Fibroblast of skin of right biceps (primary cell): Measurements from ENCODE around the gene LPIN1.
"Not testable (repeated sequence)": the region's sequence is repeated elsewhere in the genome, so short reads cannot be mapped to it uniquely, and the experiment has no call there.

Source experiments
- DNase-seq: peaks from one replicate; pipeline ENCODE4 v3.0.0-alpha.2; 2013

The LPIN1 gene

DNA sequence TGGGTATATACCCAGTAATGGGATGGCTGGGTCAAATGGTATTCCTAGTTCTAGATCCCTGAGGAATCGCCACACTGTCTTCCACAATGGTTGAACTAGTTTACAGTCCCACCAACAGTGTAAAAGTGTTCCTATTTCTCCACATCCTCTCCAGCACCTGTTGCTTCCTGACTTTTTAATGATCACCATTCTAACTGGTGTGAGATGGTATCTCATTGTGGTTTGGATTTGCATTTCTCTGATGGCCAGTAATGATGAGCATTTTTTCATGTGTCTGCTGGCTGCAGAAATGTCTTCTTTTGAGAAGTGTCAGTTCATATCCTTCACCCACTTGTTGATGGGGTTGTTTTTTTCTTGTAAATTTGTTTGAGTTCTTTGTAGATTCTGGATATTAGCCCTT is 98.4 kb downstream of the LPIN1 start:
- DNase-seq = not testable (repeated sequence)

DNA sequence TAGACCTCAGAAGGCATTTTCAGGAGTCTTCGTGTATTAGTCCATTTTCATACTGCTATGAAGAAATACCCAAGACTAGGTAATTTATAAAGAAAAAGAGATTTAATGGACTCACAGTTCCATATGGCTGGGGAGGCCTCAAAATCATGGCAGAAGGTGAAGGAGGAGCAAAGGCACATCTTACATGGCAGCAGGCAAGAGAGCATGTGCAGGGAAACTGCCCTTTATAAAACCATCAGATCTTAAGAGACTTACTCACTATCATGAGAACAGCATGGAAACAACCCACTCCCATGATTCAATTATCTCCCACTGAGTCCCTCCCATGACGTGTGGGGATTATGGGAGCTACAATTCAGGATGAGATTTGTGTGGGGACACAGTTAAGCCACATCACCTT is 101.5 kb downstream of the LPIN1 start:
- not testable (repeated sequence) for DNase-seq

DNA sequence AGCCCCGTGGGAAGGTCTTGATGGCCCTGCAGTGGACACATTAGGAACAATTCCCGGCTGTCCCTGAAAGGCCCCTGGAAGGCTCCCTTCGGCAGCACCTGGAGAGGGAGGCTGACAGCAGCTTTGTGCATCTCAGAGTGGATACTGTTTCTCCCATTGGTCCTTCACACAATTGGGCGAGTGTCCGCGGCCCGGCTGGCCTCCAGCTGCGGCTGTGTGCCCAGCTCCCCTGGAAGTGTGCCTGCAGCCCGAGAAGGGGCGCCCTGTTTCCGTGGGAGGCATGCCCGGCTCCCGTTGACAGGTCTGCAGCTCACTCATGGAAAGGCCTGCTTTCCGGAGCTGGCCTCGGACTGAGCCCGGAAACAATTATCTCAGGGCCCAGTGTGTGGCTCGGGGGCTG is 103.7 kb downstream of the LPIN1 start:
- no peak for DNase-seq

- DNase-seq = no peak
Measured at GRCh38 chr2:11852526-11853196, 106.2 kb downstream of the LPIN1 start.

- DNase-seq = no peak
Measured at GRCh38 chr2:11853197-11853588, 106.8 kb downstream of the LPIN1 start.

DNA sequence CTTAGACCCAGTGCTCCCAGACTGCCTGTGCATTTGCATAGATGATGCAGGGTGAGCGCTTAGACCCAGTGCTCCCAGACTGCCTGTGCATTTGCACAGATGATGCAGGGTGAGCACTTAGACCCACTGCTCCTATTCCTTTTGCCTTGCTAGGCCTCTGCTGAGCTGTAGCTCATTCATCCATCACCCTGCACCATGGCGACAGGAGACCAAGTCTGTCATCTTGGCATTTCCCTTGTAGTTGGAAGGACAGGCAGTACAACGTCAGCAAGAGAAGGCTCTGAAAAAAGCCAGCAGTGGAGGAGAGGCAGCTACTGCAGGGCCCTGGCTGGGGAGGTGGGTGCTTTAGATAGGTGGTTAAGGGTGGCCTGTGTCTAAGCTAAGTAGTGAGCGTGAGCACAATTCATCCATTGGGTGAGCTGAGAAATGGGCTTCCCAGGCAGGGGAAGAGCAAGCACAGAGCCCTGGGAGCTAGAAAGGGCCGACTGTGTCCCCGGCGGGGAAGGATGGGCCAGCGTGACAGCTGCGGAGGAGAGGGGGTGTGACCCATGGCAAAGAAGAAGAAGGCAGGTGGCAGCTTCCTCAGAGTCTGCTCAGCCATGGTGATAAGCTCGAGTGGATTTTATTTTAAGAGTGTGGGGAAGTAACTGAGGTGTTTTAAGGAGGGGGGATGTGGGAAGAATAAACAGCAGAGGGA is 108.8 kb downstream of the LPIN1 start:
- no peak for DNase-seq

DNA sequence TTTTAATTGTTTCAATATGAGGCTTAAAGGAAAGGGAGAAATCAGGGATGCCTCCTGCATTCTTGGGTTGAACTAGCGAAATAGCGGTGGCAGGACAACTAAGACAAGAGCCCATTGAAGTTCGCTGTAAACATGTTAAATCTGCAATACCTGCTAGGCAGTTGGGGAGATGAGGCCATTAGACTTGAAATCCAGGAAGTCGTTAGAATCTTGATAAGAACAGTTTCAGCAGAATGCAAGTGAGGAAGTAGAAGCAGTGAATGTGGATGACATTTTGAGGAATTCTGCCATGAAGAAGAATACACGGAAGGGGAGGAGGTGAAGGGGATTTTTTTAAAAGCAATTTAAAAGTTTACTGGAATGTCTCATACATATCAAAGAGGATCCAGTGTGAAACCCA is 109.7 kb downstream of the LPIN1 start:
- DNase-seq = no peak

DNA sequence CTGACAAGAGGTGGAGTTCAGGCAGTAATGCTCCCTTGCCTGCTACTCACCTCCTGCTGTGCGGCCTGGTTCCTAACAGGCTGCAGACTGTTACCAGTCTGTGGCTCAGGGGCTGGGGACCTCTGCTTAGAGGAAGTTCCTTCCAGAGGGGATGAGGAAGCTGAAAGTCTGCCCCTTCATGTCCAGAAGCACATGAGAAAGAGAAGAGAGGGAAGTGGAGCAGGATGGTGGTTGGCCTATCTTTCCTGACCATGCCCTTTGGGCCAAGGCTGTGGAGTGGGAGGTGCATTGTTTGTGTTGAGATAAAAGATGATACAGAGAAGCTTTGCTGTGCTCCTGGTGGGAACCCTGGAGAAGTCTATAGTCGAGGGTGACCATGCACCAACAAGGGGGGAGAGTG is 112.5 kb downstream of the LPIN1 start:
- no peak for DNase-seq

GRCh38 chr2:11859975-11860374 is 113.5 kb downstream of the LPIN1 start:
- not testable (repeated sequence) for DNase-seq

- no peak for DNase-seq
Measured at GRCh38 chr2:11861044-11861443, 114.6 kb downstream of the LPIN1 start.

- no peak for DNase-seq
Measured at GRCh38 chr2:11862049-11862448, 115.6 kb downstream of the LPIN1 start.

DNA sequence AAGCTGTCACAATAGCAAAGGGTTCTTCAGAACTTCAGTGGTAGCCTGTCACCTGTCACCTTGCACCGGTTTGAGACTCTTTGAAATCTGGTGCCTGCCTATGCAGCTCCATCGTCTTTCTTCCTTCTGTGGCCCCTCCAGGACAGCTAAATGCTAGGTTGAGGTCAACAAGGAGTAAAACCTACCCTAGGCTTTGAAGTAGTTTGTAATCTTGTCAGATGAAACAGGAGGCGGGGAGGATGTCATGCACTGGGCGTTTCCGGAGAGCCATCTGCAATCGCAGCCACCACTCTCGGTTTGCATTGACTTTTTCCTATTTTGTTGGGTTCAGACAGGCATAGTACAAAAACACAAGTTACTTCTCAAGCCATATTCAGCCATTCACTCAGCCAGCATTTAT is 116.7 kb downstream of the LPIN1 start:
- DNase-seq = no peak

- peak; percentile 94 for DNase-seq
Measured at GRCh38 chr2:11863513-11864328, 117.3 kb downstream of the LPIN1 start.

DNA sequence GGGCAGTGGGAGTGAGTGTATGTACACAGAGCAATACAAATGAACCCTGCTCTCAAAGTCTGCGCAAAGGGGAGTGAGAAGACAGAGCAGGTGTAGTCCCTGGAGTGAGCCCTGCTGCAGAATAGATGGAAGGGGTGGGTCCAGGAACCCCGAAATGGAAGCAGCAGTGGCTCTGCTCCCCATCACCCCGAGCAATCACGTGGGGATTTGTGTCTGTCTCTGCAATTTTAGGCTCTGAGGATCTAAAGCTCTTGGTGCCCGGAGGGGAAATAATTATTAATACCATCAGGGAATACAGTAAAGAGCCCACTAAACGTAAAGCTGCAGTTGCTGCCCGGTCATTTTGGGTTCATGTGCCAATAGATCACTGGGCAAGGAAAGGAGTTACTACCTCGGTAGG is 118.3 kb downstream of the LPIN1 start:
- DNase-seq = no peak

- no peak for DNase-seq
Measured at GRCh38 chr2:11865378-11865777, 118.9 kb downstream of the LPIN1 start.

DNA sequence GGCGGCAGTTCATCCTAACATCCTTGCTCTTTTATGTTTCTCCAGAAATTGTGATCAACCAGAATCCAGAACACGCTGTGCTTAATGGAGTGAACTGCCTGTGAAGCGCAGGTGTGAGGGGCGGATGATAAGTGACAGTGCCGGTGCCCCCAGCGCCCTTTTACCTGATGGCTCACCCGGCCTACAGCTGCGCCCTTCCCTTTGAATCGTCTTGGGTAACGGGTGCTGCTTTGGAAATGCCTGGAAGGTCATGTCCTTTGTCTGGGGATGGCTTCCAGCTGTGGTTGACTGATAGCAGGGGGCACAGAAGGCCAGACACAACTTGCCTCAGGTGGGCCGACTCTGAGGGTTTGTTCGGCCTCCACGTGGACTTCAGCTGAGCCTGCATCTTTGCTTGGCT is 119.4 kb downstream of the LPIN1 start:
- DNase-seq = no peak

DNA sequence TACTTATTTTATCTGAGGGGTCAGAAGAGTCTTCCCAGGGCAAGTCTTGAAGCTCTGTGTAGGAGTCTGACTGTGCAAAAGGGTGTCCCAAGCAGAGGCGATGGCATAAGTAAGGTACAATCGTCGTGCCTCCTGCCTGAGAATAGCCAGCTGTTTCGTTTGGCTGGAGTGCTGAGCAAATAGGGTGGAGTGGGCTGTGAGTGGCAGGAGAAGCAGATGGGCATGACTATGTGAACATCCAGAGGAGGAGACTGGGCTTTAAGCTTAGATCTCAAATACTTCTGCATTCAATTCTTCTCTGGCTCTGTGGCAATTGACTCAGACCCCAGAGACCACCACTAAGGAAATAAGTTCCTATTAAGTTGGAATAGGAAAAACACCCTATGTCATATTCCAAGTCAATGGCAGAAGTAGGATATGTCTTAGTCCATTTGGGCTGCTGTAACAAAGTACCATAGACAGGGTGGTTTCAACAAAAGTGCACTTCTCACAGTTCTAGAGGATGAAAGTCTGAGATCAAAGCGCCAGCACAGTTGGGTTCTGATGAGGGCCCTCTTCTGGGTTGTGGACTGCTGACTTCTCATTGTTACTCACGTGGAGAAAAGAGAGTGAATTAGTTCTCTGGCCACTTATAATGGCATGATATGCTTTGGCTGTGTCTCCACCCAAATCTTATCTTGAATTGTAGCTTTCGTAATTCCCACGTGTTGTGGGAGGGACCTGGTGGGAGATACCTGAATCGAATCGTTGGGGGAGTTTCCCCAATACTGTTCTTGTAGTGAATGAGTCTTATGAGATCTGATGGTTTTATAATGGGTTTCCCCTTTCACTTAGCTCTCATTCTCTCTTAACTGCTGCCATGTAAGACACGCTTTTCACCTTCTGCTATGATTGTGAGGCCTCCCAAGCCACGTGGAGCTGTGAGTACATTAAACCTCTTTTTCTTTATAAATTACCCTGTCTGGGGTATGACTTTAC is 120.2 kb downstream of the LPIN1 start:
- no peak for DNase-seq

DNA sequence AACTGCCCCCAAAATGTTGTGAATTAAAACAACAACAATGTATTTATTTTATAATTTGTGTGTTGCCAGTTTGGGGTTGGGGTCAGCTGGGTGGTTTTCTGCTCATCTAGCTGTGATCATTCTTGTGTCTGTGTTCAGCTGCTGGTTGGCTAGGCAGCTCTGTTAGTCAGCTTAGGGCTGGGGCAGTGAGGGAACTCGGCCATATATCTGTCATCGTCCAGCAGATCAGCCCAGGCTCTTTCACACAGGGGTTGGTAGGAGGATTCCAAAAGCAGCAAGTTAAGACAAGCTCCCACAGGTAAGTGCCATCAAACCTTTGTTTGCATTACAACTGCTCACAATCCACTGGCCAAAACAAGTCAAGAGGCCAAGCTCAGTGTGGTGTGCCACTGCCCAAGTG is 121.5 kb downstream of the LPIN1 start:
- DNase-seq = no peak

DNA sequence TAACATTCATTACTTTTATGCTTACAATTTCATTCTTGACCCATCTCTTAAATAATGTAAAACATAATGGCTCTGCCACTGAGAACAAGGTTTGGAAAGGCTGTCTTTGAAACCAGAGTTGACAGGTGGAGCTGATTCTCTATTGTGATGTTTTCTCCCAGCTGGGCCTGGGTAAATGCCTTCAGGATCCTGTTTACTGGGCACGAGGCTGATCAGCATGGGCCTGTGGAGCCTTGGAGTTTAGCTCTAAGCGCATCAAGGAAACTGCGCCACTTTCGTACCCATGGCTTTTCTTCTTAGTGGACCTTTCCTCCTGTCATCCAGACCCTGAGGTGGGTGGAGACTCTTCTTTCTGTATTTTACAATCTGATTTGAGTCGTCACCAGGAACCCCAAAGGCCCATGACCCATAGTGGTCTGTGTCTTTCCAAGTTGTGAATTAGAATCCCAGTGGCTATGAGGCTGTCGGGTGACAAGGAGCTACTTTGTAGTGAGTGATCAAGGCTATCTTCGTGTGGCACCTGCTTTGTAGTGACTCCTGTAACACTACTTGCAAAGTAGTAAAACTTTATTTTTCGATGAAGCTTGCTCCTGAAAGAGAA is 123.1 kb downstream of the LPIN1 start:
- DNase-seq = no peak

- no peak for DNase-seq
Measured at GRCh38 chr2:11870064-11870463, 123.6 kb downstream of the LPIN1 start.

DNA sequence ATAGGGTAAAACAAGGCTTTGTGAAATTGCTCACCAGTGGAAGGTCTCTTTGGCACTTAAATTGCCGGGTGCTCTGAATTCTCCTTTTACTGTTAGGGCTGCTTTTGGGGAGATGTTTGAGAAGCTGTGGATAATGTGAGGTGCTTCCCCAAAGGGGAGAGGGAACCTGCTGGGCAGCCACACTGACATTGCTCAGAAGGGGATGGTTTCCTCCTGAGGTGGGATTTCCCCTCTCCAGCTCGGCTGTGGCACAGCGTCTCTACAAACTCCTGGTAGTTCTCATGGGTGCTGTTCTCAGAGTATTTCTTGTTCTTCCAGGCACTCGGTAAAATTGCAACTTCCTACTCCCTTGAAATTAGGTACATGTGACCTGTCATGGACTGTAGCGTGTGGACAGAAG is 124.2 kb downstream of the LPIN1 start:
- DNase-seq = no peak

- DNase-seq = no peak
Measured at GRCh38 chr2:11871421-11871820, 125.0 kb downstream of the LPIN1 start.
